ENCODE measurements around the gene UBE2QL1.

The UBE2QL1 gene

DNA sequence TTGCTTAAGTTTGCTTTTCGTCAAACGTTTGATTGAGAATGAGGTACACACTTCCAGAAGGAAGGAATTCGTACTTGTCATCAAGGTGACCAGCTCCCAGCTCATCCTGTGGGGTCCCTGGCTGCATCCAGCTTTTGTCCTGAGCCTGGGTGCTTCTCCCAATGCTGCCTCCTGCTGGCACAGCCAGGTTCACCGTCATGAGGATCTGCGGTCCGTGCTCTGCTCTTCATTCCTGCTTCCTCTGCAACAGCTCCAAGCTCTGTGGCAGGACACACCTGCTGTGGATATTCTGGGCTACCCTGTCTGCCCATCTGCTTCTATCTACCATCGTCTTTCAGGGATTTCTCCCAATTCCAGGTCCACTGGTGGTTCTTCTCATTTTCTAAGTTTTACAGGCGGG lies 13.3 kb upstream of the UBE2QL1 start:
- DNase-seq (ENCODE audit: low read depth), result peak; percentile 22
- no peak overlapping the region for H3K4me3 ChIP-seq (ENCODE audit: control insufficient read depth, low read depth, low read length)
- TF ChIP-seq, protein P1, sequence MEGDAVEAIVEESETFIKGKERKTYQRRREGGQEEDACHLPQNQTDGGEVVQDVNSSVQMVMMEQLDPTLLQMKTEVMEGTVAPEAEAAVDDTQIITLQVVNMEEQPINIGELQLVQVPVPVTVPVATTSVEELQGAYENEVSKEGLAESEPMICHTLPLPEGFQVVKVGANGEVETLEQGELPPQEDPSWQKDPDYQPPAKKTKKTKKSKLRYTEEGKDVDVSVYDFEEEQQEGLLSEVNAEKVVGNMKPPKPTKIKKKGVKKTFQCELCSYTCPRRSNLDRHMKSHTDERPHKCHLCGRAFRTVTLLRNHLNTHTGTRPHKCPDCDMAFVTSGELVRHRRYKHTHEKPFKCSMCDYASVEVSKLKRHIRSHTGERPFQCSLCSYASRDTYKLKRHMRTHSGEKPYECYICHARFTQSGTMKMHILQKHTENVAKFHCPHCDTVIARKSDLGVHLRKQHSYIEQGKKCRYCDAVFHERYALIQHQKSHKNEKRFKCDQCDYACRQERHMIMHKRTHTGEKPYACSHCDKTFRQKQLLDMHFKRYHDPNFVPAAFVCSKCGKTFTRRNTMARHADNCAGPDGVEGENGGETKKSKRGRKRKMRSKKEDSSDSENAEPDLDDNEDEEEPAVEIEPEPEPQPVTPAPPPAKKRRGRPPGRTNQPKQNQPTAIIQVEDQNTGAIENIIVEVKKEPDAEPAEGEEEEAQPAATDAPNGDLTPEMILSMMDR (conservative IDR thresholded peaks at IDR 0.05; ENCODE audit: control insufficient read depth, insufficient read depth, low read depth, low read length), result peak; percentile 44

DNA sequence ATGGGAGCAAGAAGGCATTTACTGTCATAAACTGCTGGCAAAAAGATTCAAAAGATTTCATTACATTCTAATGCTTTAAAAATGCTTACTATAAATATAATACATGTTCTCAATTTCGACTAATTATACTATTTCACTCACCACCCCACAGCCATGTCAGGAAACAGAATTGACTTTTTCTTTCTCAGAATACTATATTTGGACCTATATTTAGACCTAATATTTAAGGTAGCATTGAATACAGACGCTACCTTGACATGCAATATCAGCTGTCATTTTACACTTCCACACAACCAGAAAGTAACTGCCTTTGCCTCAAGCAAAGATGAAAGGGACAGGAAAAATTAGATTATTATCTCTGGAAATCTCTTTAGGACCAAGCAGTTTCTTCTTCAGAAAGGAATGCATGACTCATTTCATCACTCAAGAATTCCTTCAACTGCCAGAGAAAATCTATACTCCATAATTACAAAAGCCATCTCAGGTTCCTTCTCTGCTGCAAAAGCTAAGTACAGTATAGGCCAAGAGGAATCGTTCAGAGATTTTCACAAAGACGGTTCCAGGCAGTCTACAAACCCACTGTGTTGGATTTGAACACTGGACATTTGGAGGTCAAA lies 11.8 kb upstream of the UBE2QL1 start:
- H3K4me3 ChIP-seq (ENCODE audit: control insufficient read depth, low read depth, low read length), result no peak overlapping the region
- TF ChIP-seq, protein P1 (conservative IDR thresholded peaks at IDR 0.05; ENCODE audit: control insufficient read depth, insufficient read depth, low read depth, low read length), result no peak
- DNase-seq (ENCODE audit: low read depth), result no peak

DNA sequence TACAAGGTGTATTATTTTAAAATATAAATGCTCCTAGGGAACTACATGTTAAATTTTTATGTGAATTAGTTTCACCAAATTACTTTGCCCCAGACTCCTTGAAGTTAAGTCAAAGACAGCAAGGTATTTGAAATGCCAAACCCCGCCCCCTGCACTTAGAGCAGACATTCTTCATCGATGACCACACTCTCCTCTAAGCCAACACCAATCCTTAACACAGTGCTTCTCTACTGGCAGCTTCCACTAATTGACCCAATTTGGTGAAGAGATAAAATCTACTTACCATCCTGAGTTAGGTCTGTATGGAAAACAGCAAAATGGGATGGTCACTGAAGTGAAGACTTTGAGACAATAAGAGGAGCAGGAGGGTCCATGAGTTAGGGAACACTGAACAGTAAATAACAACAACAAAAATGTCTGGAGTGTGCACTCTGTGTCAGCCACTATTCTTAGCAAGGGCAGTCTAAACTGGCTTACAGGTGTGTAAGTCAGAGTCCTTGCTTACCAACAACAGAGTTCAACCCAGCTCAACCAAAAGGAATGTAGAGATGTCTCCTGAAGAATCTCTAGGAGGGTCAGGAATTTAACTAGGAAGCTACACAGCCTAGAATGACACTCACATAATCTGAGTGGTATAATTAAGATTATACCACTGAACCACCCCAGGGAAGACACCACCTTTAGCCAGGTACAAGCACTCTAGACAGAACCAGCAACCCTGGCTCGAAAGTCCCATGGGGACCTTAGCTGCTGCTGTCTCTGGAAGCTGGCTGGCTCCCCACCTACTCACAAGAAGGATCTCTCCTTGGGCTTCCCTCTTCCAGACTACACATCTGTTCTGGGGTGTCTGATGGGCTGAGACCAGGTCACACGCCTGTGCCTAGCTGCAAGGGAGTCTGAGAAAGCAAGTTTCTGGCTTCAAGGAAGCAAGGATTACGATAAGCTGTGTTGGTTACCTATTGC lies 8.8 kb upstream of the UBE2QL1 start:
- H3K4me3 ChIP-seq (ENCODE audit: control insufficient read depth, low read depth, low read length), result no peak overlapping the region
- TF ChIP-seq, protein P1 (conservative IDR thresholded peaks at IDR 0.05; ENCODE audit: control insufficient read depth, insufficient read depth, low read depth, low read length), result no peak
- no peak for DNase-seq (ENCODE audit: low read depth)

DNA sequence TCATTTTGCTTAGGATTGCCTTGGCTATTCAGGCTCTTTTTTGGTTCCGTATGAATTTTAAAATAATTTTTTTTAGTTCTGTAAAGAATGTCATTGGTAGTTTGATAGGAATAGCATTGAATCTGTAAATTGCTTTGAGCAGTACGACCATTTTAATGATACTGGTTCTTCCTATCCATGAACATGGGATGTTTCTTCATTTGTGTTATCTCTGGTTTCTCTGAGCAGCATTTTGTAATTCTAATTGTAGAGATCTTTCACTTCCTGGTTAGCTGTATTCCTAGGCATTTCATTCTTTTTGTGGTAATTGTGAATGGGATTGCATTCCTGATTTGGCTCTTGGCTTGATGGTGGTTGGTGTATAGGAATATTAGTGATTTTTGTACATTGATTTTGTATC lies 6.3 kb upstream of the UBE2QL1 start:
- H3K4me3 ChIP-seq (ENCODE audit: control insufficient read depth, low read depth, low read length), result no peak overlapping the region
- DNase-seq (ENCODE audit: low read depth), result no peak
- TF ChIP-seq, protein P1 (conservative IDR thresholded peaks at IDR 0.05; ENCODE audit: control insufficient read depth, insufficient read depth, low read depth, low read length), result no peak

DNA sequence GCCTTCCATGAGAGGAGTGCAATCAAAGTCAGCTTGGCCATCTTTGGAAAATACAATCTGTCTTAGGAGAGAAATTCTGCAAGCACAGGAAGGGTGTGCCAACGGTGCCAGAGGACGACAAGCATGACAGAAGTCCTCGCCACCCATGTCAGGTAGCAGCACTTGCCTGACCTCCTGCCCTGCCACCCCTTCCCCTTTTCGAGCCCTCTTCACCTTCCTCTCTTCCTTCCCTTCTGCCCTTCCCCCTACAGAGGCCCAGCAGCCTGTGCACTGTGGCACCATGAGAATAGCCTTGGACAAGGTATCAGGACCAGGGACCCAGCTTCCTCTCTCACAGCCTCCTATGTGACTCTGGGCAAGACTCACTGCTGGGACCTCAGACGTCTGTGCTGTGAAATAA lies 5.3 kb upstream of the UBE2QL1 start:
- no peak overlapping the region for H3K4me3 ChIP-seq (ENCODE audit: control insufficient read depth, low read depth, low read length)
- TF ChIP-seq, protein P1 (conservative IDR thresholded peaks at IDR 0.05; ENCODE audit: control insufficient read depth, insufficient read depth, low read depth, low read length), result no peak
- no peak for DNase-seq (ENCODE audit: low read depth)

DNA sequence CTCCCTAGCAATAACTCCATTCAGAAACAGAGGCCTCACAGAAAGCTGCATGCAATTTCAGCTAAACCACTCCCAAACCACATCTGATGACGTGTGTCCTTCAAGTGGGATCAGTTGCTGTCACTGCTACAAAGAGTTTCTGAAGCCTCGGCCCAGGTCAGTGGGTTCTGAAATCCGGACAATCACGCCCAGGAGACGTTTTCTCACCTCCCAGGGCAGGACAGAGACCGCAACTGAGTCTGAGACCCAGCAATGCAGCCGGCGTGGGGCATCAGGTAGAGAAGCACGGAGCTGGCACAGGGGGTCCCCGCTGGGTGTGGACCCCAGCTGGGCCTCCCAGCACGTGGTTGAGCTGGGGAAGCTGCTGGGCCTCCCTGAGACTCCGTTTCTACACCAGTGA lies 2.6 kb upstream of the UBE2QL1 start:
- TF ChIP-seq, protein P1 (conservative IDR thresholded peaks at IDR 0.05; ENCODE audit: control insufficient read depth, insufficient read depth, low read depth, low read length), result no peak
- no peak for DNase-seq (ENCODE audit: low read depth)
- H3K4me3 ChIP-seq (ENCODE audit: control insufficient read depth, low read depth, low read length), result no peak overlapping the region

Measured in fibroblast of mammary gland (primary cell).